ENCODE measurements around the gene CRB2. TPM values are rescaled to one million over a fixed set of nuclear protein-coding genes. Genes with fewer than 3 reads are reported as not detected.

CRB2 gene
- polyA plus RNA-seq, 4 donors = 0.06 to 0.47 TPM; not detected in 2

DNA sequence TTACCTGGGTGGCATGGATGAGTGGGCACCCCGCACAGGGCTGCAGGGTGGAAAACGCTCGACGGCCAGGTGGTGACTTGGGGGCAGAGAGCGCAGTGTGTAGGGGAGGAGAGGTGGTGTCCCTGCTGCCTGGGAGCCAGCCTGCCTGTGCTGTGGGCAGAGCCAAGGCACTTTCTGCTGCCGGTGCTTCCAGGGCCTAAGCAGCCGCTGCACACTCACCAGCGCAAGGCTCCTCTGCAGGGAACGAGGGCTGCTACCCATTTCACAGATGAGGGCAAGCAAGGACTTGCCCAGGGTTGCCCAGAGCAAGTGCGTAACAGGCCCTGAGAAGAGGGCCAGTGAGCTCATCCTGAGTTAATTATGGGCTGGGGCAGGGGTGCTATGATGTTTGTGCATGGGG, 62.5 kb downstream of the CRB2 start:
- WGBS, 3 donors = 85 to 95% (median 85%) methylated on average over 10 of the region's 10 CpGs
- no peak for DNase-seq

DNA sequence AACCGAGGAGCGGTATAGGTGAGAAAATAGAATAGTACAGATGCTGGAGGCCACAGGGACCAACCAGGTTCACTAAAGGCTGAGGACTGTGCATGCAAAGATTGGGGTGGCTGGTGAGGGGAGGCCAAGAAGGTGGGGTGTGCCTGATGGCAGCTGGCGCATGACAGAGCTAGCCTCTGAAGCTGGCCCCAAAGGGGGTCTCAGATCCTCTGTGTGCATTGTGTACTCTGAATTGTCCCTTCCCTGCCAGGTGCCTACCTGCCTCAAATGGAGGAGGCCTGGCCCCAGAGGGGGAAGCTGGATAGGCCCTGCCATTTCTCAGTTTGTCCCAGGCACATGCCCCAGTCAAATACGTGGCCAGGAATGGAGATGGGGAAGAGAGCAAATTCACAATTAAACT, 63.1 kb downstream of the CRB2 start:
- no peak for FAIRE-seq
- WGBS, 3 donors = 76 to 98% (median 94%) methylated on average over 4 of the region's 4 CpGs
- DNase-seq = no peak

More for the DNA sequence above, 62.5 kb downstream of the CRB2 start:
- Histone ChIP-seq H3K4me3 (ENCODE audit: low read depth in 1 of 3, low read length in 3 of 3) (no peak overlapping the region), H3K27ac (ENCODE audit: low read depth in 1 of 3, low read length in 2 of 3) (no peak overlapping the region), H3K27me3 (ENCODE audit: control insufficient read depth in 3 of 3, insufficient read depth in 3 of 3, low read length in 3 of 3) (no peaks in the 10 kb centered on the region), H3K36me3 (ENCODE audit: control insufficient read depth in 3 of 3, insufficient read depth in 2 of 3, low read depth in 1 of 3, low read length in 3 of 3) (peaks cover 5 to 77% (median 6%) of the 10 kb centered on the region in 3 donors), H3K4me1 (ENCODE audit: control insufficient read depth in 3 of 3, insufficient read depth in 2 of 3, low read depth in 1 of 3, low read length in 2 of 3) (no peaks in the 10 kb centered on the region), H3K9me3 (ENCODE audit: control insufficient read depth in 2 of 2, insufficient read depth in 1 of 2, low read depth in 1 of 2, low read length in 1 of 2) (no peaks in the 10 kb centered on the region)
- FAIRE-seq = no peak

DNA sequence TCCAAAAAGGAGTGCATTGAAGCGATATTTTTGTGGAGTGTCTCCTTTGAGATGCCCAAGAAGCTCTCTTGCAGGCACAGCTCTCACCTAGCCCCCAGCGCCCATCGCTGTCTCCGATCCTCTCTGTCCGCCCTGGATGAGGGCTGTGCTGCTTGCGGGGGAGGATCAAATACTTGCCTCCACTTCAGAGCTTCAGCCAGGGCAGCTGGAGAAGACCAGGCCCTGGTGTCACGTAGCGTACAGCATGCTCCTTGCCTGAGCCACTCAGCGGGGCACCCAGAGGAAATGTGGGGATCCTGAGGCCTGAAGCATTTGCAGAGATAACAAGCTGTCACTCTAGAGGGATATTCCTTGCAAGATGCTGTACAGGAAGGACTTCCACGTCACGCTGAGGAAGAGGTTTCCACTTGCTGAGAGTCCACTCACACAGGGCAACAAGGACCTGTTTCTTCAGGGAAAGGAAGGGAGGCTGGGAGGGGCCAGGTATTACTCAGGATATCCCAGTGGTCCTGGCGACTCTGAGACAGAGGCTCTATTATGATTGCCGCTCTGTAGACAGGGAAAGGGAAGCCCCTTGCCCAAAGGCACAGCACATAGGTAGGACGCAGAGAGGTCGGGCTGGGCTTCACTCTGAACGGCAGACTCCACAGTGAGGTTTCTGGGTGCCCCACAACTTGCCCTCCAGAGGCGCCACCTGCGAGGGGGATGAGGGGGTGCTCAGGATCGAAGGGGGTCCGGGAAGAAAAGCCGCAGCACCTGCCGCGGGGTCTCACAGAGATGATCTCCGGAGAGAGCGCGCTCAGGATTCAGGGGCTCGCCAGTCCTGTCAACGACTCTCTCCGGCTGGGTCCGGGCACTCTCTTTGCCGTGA, 64.0 kb downstream of the CRB2 start:
- no peaks in the 10 kb centered on the region for H3K9me3 ChIP-seq (ENCODE audit: control insufficient read depth in 2 of 2, insufficient read depth in 1 of 2, low read depth in 1 of 2, low read length in 1 of 2)
- DNase-seq (no peak), FAIRE-seq (no peak)
- H3K4me1 ChIP-seq (ENCODE audit: control insufficient read depth in 3 of 3, insufficient read depth in 2 of 3, low read depth in 1 of 3, low read length in 2 of 3) = no peaks in the 10 kb centered on the region
- no peak overlapping the region for H3K27ac ChIP-seq (ENCODE audit: low read depth in 1 of 3, low read length in 2 of 3)
- WGBS, 3 donors = 90 to 94% (median 92%) methylated on average over 30 to 31 of the region's 31 CpGs
- H3K27me3 ChIP-seq (ENCODE audit: control insufficient read depth in 3 of 3, insufficient read depth in 3 of 3, low read length in 3 of 3) = no peaks in the 10 kb centered on the region
- no peak overlapping the region for H3K4me3 ChIP-seq (ENCODE audit: low read depth in 1 of 3, low read length in 3 of 3)
- peaks cover 5 to 77% (median 6%) of the 10 kb centered on the region in 3 donors for H3K36me3 ChIP-seq (ENCODE audit: control insufficient read depth in 3 of 3, insufficient read depth in 2 of 3, low read depth in 1 of 3, low read length in 3 of 3)

More for the DNA sequence above, 63.1 kb downstream of the CRB2 start:
- Histone ChIP-seq H3K4me3 (ENCODE audit: low read depth in 1 of 3, low read length in 3 of 3) (no peak overlapping the region), H3K36me3 (ENCODE audit: control insufficient read depth in 3 of 3, insufficient read depth in 2 of 3, low read depth in 1 of 3, low read length in 3 of 3) (peaks cover 5 to 76% (median 6%) of the 10 kb centered on the region in 3 donors), H3K9me3 (ENCODE audit: control insufficient read depth in 2 of 2, insufficient read depth in 1 of 2, low read depth in 1 of 2, low read length in 1 of 2) (no peaks in the 10 kb centered on the region), H3K27ac (ENCODE audit: low read depth in 1 of 3, low read length in 2 of 3) (no peak overlapping the region), H3K4me1 (ENCODE audit: control insufficient read depth in 3 of 3, insufficient read depth in 2 of 3, low read depth in 1 of 3, low read length in 2 of 3) (no peaks in the 10 kb centered on the region), H3K27me3 (ENCODE audit: control insufficient read depth in 3 of 3, insufficient read depth in 3 of 3, low read length in 3 of 3) (no peaks in the 10 kb centered on the region)

DNA sequence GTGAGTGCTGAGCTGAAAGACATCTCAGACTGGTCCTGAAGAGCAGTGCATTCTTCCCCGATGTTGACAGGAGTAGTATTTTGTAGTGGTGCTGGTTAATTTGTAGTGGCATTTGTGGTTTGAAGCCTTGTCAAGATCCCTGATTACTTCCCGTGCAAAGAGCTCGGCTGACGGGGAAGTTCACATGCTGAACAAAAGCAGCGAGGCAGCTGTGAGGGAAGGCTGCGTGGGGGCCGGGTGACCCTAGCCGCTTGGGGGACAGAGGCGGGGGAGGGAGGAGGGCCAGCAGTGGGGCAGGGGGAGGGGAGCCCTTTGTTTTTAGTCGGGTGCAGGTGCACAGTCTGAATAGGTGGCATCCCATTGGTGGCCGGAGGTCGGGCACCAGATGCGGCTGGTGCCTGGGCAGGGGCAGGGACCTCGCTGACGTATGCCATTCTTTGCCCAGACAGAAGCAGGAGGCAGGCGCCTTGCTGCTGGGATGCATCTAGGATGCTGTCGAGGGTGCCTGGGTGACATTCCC, 64.7 kb downstream of the CRB2 start:
- Histone ChIP-seq H3K9me3 (ENCODE audit: control insufficient read depth in 2 of 2, insufficient read depth in 1 of 2, low read depth in 1 of 2, low read length in 1 of 2) (no peaks in the 10 kb centered on the region), H3K4me3 (ENCODE audit: low read depth in 1 of 3, low read length in 3 of 3) (no peak overlapping the region), H3K36me3 (ENCODE audit: control insufficient read depth in 3 of 3, insufficient read depth in 2 of 3, low read depth in 1 of 3, low read length in 3 of 3) (peaks cover 5 to 76% (median 6%) of the 10 kb centered on the region in 3 donors), H3K27ac (ENCODE audit: low read depth in 1 of 3, low read length in 2 of 3) (no peak overlapping the region), H3K4me1 (ENCODE audit: control insufficient read depth in 3 of 3, insufficient read depth in 2 of 3, low read depth in 1 of 3, low read length in 2 of 3) (no peaks in the 10 kb centered on the region), H3K27me3 (ENCODE audit: control insufficient read depth in 3 of 3, insufficient read depth in 3 of 3, low read length in 3 of 3) (no peaks in the 10 kb centered on the region)
- DNase-seq = no peak
- no peak for FAIRE-seq
- WGBS, 3 donors = 77 to 88% (median 80%) methylated on average over 9 to 17 of the region's 17 CpGs

DNA sequence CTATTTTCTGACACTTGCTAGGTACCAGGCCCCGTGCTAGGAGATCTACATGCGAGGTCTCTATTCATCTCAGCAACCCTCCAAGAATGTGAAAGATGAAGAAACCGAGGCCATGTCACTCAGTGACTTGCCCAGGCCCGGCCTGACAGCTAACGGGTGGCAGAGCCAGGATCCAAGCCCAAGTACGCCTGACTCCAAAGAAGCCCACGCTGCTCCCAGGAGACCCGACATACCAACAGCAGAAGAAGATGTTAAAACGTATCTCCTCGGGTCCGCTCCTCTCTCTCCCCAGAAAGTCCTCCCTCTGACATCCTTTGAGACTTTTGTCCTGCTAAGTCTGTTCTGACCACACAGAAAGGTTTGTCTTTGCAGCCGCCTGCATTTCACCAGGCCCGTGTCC, 65.2 kb downstream of the CRB2 start:
- H3K27ac ChIP-seq (ENCODE audit: low read depth in 1 of 3, low read length in 2 of 3) = no peak overlapping the region
- peaks cover 6 to 76% (median 8%) of the 10 kb centered on the region in 3 donors for H3K36me3 ChIP-seq (ENCODE audit: control insufficient read depth in 3 of 3, insufficient read depth in 2 of 3, low read depth in 1 of 3, low read length in 3 of 3)
- H3K4me3 ChIP-seq (ENCODE audit: low read depth in 1 of 3, low read length in 3 of 3) = no peak overlapping the region
- no peak for DNase-seq
- WGBS, 3 donors = 92 to 96% (median 95%) methylated on average over 13 of the region's 13 CpGs
- no peaks in the 10 kb centered on the region for H3K27me3 ChIP-seq (ENCODE audit: control insufficient read depth in 3 of 3, insufficient read depth in 3 of 3, low read length in 3 of 3)
- H3K9me3 ChIP-seq (ENCODE audit: control insufficient read depth in 2 of 2, insufficient read depth in 1 of 2, low read depth in 1 of 2, low read length in 1 of 2) = no peaks in the 10 kb centered on the region
- H3K4me1 ChIP-seq (ENCODE audit: control insufficient read depth in 3 of 3, insufficient read depth in 2 of 3, low read depth in 1 of 3, low read length in 2 of 3) = no peaks in the 10 kb centered on the region
- FAIRE-seq = no peak

DNA sequence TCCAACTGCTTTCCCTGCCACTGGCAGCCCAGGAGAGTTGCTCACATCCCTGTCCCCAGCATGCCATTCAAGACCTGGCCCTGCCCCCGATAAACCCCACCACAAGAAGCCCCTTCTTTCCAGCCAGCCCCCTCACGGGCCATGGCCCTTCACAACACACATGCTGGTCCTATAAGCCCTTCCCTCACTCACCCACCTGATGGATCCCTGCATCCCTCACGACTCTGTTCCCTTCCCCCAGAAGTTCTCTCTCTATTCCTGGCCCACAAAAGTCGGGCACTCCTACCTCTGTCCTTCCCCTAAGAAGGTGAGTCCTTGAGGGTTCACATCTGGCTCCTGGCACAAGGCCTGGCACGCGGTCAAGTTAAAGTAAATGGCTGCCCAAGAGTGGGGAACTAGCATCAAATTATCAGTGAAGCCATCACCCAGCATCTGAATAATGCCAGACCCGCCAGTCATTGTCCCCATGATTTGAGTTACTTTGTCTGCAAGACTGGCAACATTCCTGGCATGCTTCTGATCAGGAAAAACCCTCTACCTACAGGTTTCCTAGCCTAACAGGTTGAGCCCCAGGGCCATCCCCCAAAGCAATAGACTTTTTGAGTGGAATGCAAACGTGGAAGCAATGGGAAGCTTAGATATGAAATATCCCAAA, 65.9 kb downstream of the CRB2 start:
- Histone ChIP-seq H3K36me3 (ENCODE audit: control insufficient read depth in 3 of 3, insufficient read depth in 2 of 3, low read depth in 1 of 3, low read length in 3 of 3) (peaks cover 6 to 80% (median 10%) of the 10 kb centered on the region in 3 donors), H3K4me1 (ENCODE audit: control insufficient read depth in 3 of 3, insufficient read depth in 2 of 3, low read depth in 1 of 3, low read length in 2 of 3) (no peaks in the 10 kb centered on the region), H3K27ac (ENCODE audit: low read depth in 1 of 3, low read length in 2 of 3) (no peak overlapping the region), H3K27me3 (ENCODE audit: control insufficient read depth in 3 of 3, insufficient read depth in 3 of 3, low read length in 3 of 3) (no peaks in the 10 kb centered on the region), H3K9me3 (ENCODE audit: control insufficient read depth in 2 of 2, insufficient read depth in 1 of 2, low read depth in 1 of 2, low read length in 1 of 2) (no peaks in the 10 kb centered on the region), H3K4me3 (ENCODE audit: low read depth in 1 of 3, low read length in 3 of 3) (no peak overlapping the region)
- FAIRE-seq (no peak), DNase-seq (no peak)
- WGBS, 3 donors = 89 to 92% (median 92%) methylated on average over 8 of the region's 8 CpGs

DNA sequence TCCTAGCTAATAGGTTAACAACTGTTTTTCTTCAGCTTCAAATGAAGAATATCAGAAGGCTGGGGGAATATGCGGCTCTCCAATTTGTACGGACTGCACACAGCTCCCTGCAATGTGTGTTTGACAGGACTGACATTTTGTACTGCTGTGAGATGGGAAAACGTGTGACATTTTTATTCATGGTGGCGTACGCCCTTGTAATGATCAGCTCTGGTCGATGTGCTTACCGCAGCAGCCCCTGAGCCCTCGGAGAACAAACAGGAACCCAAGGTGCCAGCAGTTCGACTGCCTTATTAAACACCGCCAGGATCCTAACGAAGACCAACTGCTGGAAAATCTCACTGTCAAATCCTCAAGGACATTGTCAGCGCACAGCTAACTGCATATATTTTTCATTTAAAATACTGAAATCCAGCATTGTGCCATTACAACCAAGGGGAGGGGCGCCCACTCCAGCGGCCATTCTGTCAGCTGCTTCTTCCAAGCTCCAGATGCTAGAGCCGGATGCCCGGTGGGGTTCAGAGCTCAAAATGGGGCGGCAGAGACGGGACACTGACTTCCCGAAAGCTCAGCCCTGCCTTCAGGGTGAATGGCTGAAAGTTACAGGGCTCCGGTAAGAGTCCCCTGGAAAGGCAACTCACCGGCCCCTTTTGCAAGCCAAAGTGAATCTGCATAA, 66.8 kb downstream of the CRB2 start:
- peaks cover 6 to 86% (median 16%) of the 10 kb centered on the region in 3 donors for H3K36me3 ChIP-seq (ENCODE audit: control insufficient read depth in 3 of 3, insufficient read depth in 2 of 3, low read depth in 1 of 3, low read length in 3 of 3)
- DNase-seq = no peak
- no peaks in the 10 kb centered on the region for H3K9me3 ChIP-seq (ENCODE audit: control insufficient read depth in 2 of 2, insufficient read depth in 1 of 2, low read depth in 1 of 2, low read length in 1 of 2)
- no peak for FAIRE-seq
- 89 to 95% (median 94%) methylated on average over 21 of the region's 21 CpGs for WGBS, 3 donors
- no peak overlapping the region for H3K27ac ChIP-seq (ENCODE audit: low read depth in 1 of 3, low read length in 2 of 3)
- H3K4me3 ChIP-seq (ENCODE audit: low read depth in 1 of 3, low read length in 3 of 3) = no peak overlapping the region
- H3K4me1 ChIP-seq (ENCODE audit: control insufficient read depth in 3 of 3, insufficient read depth in 2 of 3, low read depth in 1 of 3, low read length in 2 of 3) = no peaks in the 10 kb centered on the region
- H3K27me3 ChIP-seq (ENCODE audit: control insufficient read depth in 3 of 3, insufficient read depth in 3 of 3, low read length in 3 of 3) = no peaks in the 10 kb centered on the region

DNA sequence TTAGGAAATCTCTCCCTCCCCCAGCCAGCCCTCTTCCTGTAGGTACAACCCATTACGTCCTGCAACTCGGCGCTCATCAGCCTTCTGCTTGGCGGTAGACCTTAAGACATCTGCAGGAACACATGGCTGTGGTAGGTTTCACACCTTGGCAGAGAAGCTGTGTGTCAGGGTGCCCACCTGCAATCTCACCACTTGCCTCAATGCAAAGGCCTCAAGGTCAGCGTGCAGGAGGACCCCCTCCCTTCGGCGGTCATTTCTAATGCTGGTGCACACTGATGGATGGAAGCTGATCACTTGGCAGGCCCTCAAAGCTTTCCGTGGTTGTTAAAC, 67.3 kb downstream of the CRB2 start:
- Histone ChIP-seq H3K9me3 (ENCODE audit: control insufficient read depth in 2 of 2, insufficient read depth in 1 of 2, low read depth in 1 of 2, low read length in 1 of 2) (no peaks in the 10 kb centered on the region), H3K4me3 (ENCODE audit: low read depth in 1 of 3, low read length in 3 of 3) (no peak overlapping the region), H3K4me1 (ENCODE audit: control insufficient read depth in 3 of 3, insufficient read depth in 2 of 3, low read depth in 1 of 3, low read length in 2 of 3) (no peaks in the 10 kb centered on the region), H3K27ac (ENCODE audit: low read depth in 1 of 3, low read length in 2 of 3) (no peak overlapping the region), H3K27me3 (ENCODE audit: control insufficient read depth in 3 of 3, insufficient read depth in 3 of 3, low read length in 3 of 3) (no peaks in the 10 kb centered on the region), H3K36me3 (ENCODE audit: control insufficient read depth in 3 of 3, insufficient read depth in 2 of 3, low read depth in 1 of 3, low read length in 3 of 3) (peaks cover 6 to 84% (median 16%) of the 10 kb centered on the region in 3 donors)
- FAIRE-seq (no peak), DNase-seq (no peak)
- WGBS, 3 donors = 90 to 96% (median 94%) methylated on average over 8 of the region's 8 CpGs

Measured in small intestine (tissue), 7 donors.